Measurements from ENCODE around the gene ZBTB7B.

The ZBTB7B gene

GRCh38 chr1:155002464-155003226, at the start of gene ZBTB7B:
Gene ZBTB7B (plus strand): TSS chr1:155002802. CDS start chr1:155014661, 11,859 bp downstream.
- peak; percentile 29 to 36 for DNase-seq (ENCODE audit: low read depth in 2 of 2)
- TF ChIP-seq, protein P1, sequence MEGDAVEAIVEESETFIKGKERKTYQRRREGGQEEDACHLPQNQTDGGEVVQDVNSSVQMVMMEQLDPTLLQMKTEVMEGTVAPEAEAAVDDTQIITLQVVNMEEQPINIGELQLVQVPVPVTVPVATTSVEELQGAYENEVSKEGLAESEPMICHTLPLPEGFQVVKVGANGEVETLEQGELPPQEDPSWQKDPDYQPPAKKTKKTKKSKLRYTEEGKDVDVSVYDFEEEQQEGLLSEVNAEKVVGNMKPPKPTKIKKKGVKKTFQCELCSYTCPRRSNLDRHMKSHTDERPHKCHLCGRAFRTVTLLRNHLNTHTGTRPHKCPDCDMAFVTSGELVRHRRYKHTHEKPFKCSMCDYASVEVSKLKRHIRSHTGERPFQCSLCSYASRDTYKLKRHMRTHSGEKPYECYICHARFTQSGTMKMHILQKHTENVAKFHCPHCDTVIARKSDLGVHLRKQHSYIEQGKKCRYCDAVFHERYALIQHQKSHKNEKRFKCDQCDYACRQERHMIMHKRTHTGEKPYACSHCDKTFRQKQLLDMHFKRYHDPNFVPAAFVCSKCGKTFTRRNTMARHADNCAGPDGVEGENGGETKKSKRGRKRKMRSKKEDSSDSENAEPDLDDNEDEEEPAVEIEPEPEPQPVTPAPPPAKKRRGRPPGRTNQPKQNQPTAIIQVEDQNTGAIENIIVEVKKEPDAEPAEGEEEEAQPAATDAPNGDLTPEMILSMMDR (IDR thresholded peaks at IDR 0.05; ENCODE audit: low read depth, low read length): no peak

GRCh38 chr1:154953611-154954038, 49.0 kb upstream of the ZBTB7B start:
- no peak for DNase-seq (ENCODE audit: low read depth in 2 of 2)
- H3K4me3 ChIP-seq (replicated peaks in 1 of 2; ENCODE audit: low read depth in 2 of 2, low read length in 2 of 2): no peak overlapping the region
- TF ChIP-seq, protein P1 (IDR thresholded peaks at IDR 0.05; ENCODE audit: low read depth, low read length): no peak

More at GRCh38 chr1:155002464-155003226, at the start of gene ZBTB7B:
- H3K4me3 ChIP-seq (replicated peaks in 1 of 2; ENCODE audit: low read depth in 2 of 2, low read length in 2 of 2): peak within 1 kb of the TSS; percentile 85 to 88

GRCh38 chr1:154954541-154954940, 48.1 kb upstream of the ZBTB7B start:
- TF ChIP-seq, protein P1 (IDR thresholded peaks at IDR 0.05; ENCODE audit: low read depth, low read length): no peak
- H3K4me3 ChIP-seq (replicated peaks in 1 of 2; ENCODE audit: low read depth in 2 of 2, low read length in 2 of 2): no peak overlapping the region
- DNase-seq (ENCODE audit: low read depth in 2 of 2): no peak

- peak; percentile 81 to 86 for DNase-seq (ENCODE audit: low read depth in 2 of 2)
- TF ChIP-seq, protein P1 (IDR thresholded peaks at IDR 0.05; ENCODE audit: low read depth, low read length): no peak
Measured at GRCh38 chr1:154955039-154955717, 47.4 kb upstream of the ZBTB7B start.

DNA sequence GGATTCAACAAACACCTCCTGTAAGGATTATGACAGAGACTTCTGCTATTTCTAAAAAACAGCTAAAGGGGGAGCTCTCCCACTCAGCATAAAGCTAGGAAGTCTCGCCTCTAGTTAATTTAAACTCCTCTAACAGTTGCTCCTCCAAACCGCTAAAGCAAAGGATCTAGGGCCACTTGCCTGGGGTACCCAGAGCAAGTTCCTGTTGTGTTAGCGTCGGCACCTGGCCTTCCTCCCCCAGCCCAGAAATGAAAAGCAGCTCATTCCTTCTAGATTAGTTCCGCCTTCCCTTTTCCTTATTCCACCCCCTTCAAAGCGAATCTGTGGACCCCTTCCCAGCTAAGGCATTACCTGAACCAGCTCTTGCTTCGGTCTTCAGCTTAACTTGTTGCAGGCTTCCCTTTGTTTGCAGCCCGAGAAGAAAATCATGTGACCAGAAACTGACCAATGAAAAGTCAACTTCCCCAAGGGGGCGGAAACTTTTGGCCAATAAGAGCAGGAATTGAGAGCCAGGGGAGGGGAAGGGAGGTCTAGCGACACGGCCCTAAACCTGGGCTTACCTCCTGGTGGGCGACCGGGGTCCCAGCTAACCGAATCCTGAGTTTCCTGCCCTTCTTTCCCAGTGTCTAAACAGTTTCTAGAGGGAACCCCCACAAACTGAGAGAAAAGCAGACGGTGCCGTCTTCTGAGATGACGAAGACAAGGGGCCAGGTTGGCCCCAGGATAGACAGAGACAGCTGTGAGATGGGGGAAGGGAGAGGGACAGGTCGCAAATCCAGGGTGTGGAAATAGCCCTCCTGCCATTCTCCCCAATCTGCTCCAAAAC, 46.7 kb upstream of the ZBTB7B start, which contains the start of gene PBXIP1:
TSS of gene PBXIP1 (minus strand) at position 382 of the 826 bp plus-strand sequence. CDS start 2,378 bp downstream, outside the sequence.
- peak; percentile 93 for DNase-seq (ENCODE audit: low read depth in 2 of 2)
- H3K4me3 ChIP-seq (replicated peaks in 1 of 2; ENCODE audit: low read depth in 2 of 2, low read length in 2 of 2): peak within 1 kb of the TSS; percentile 61 to 71
- TF ChIP-seq, protein P1 (IDR thresholded peaks at IDR 0.05; ENCODE audit: low read depth, low read length): peak; percentile 33

More at GRCh38 chr1:154955039-154955717, 47.4 kb upstream of the ZBTB7B start:
- H3K4me3 ChIP-seq (replicated peaks in 1 of 2; ENCODE audit: low read depth in 2 of 2, low read length in 2 of 2): peak overlapping the region; percentile 61 to 71

DNA sequence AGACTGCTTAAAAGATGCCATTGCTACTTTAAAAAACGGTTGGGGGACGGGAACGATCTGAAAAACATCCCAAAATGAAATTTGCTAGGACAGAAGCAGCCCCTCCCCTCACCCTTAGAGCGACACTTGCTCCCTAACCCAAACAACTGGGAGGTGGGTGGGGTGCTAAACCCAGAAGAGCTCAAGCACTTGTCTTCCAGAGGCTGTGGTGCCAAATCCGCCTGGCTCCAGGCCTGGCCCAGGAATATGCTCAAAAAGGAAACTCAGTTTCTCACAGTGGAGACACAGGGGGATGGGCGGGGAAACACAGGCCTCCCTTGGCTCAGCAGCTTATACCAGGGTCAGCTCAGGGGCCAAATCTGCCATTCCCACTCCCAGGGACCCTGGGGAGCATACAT, 46.1 kb upstream of the ZBTB7B start:
- TF ChIP-seq, protein P1 (IDR thresholded peaks at IDR 0.05; ENCODE audit: low read depth, low read length): no peak
- peak overlapping the region in 1 of 2 donors; percentile 71 for H3K4me3 ChIP-seq (replicated peaks in 1 of 2; ENCODE audit: low read depth in 2 of 2, low read length in 2 of 2)
- no peak for DNase-seq (ENCODE audit: low read depth in 2 of 2)
